GM18951 (cell line): ENCODE results near the gene PCDHA5.
"Not testable (repeated sequence)": the region's sequence is repeated elsewhere in the genome, so short reads cannot be mapped to it uniquely, and the experiment has no call there.

Experiments
- POLR2A ChIP-seq: IDR thresholded peaks from 4 replicates; pipeline ENCODE4 v1.6.1; 2011; ENCODE audit warnings: mild to moderate bottlenecking; ENCODE audit not compliant: insufficient read length, insufficient read depth; ENCODE audit errors: extremely low read depth
- in situ Hi-C: fragments of 300-500 bp; cut with MboI; formaldehyde crosslinking; loops from one replicate; pipeline ENCODE4 v1.12.0; 2022; ENCODE audit warnings: low sequenced_read_pairs, mixed read lengths, inconsistent platforms; ENCODE audit not compliant: unreplicated experiment

Gene PCDHA5

GRCh38 chr5:140802781-140803271 lies 18.6 kb upstream of the PCDHA5 start:
- in situ Hi-C loops: no loop called here
- TF ChIP-seq POLR2A: no peak

GRCh38 chr5:140806834-140807775 lies 14.3 kb upstream of the PCDHA5 start, which contains the start of gene PCDHA4:
TSS of gene PCDHA4 (plus strand) at chr5:140807068.
- TF ChIP-seq POLR2A: no peak
- in situ Hi-C loops: no loop called here

- in situ Hi-C loops: not testable (repeated sequence)
Measured at GRCh38 chr5:140808241-140808888, 13.0 kb upstream of the PCDHA5 start.

DNA sequence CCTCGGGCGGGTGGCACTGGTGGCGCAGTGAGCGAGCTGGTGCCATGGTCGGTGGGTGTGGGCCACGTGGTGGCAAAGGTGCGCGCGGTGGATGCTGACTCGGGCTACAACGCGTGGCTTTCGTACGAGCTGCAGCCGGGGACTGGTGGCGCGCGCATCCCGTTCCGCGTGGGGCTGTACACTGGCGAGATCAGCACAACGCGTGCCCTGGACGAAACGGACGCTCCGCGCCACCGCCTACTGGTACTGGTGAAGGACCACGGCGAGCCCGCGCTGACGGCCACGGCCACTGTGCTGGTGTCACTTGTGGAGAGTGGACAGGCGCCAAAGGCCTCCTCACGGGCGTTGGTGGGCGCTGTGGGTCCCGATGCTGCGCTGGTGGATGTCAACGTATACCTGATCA lies 12.5 kb upstream of the PCDHA5 start:
- no peak for TF ChIP-seq POLR2A
- in situ Hi-C loops: no loop called here

- no peak for TF ChIP-seq POLR2A
- in situ Hi-C loops: no loop called here
Measured at GRCh38 chr5:140822281-140822629, 842 bp downstream of the PCDHA5 start.

- in situ Hi-C loops: not testable (repeated sequence)
Measured at GRCh38 chr5:140822969-140823368, 1.6 kb downstream of the PCDHA5 start.

DNA sequence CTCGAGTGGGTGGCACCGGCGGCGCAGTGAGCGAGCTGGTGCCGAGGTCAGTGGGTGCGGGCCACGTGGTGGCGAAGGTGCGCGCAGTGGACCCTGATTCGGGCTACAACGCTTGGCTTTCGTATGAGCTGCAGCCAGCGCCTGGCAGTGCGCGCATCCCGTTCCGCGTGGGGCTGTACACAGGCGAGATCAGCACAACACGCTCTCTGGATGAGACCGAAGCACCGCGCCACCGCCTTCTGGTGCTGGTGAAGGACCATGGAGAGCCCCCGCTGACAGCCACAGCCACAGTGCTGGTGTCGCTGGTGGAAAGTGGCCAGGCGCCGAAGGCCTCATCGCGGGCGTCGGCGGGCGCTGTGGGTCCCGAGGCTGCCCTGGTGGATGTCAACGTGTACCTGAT lies 2.1 kb downstream of the PCDHA5 start:
- in situ Hi-C loops: no loop called here
- TF ChIP-seq POLR2A: no peak

DNA sequence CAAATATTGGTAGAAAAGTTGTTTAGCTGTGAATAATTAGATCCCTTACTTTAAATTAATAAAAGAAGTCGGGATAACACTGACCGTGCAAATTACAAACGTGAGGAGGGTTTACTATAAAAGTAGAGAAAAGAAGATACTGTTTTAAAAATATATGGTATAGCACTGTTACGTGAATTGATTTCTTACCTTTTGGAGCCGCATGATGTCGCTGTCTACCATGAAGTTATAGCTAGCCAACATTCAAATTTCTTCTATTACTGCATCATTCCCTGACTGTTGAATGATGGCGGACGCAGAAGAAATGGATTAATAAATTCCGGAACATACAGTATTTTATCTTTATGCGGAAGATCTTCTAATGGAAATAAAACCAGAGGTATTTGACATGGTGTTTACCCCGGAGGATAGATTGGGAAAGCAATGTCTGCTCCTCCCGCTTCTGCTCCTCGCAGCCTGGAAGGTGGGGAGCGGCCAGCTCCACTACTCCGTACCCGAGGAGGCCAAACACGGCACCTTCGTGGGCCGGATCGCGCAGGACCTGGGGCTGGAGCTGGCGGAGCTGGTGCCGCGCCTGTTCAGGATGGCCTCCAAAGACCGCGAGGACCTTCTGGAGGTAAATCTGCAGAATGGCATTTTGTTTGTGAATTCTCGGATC lies 6.4 kb downstream of the PCDHA5 start, which contains the start of gene PCDHA6:
Gene PCDHA6 (plus strand): TSS at position 257 of the 658 bp plus-strand sequence. CDS start 132 bp downstream, at position 389.
- in situ Hi-C loops: no loop called here

DNA sequence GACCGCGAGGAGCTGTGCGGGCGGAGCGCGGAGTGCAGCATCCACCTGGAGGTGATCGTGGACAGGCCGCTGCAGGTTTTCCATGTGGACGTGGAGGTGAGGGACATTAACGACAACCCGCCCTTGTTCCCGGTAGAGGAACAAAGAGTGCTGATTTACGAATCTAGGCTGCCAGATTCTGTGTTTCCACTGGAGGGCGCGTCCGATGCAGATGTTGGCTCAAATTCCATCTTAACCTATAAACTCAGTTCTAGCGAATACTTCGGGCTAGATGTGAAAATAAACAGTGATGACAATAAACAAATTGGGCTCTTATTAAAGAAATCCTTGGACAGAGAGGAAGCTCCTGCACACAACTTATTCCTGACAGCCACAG lies 6.9 kb downstream of the PCDHA5 start:
- in situ Hi-C loops: no loop called here
- no peak for TF ChIP-seq POLR2A

More for the DNA sequence above, 6.4 kb downstream of the PCDHA5 start, which contains the start of gene PCDHA6:
- TF ChIP-seq POLR2A: no peak

DNA sequence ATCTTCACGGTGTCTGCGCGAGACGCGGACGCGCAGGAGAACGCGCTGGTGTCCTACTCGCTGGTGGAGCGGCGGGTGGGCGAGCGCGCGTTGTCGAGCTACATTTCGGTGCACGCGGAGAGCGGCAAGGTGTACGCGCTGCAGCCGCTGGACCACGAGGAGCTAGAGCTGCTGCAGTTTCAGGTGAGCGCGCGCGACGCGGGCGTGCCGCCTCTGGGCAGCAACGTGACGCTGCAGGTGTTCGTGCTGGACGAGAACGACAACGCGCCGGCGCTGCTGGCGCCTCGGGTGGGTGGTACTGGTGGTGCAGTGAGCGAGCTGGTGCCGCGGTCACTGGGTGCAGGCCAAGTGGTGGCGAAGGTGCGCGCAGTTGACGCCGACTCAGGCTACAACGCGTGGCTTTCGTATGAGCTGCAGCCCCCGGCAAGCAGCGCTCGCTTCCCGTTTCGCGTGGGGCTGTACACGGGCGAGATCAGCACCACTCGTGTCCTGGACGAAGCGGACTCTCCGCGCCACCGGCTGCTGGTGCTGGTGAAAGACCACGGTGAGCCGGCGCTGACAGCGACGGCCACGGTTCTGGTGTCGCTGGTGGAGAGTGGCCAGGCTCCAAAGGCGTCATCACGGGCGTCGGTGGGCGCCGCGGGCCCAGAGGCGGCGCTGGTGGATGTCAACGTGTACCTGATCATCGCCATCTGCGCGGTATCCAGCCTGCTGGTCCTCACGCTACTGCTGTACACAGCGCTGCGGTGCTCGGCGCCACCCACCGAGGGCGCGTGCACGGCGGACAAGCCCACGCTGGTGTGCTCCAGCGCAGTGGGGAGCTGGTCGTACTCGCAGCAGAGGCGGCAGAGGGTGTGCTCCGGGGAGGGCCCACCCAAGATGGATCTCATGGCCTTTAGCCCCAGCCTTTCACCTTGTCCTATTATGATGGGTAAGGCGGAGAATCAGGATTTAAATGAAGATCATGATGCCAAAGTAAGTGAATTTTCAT lies 8.4 kb downstream of the PCDHA5 start:
- in situ Hi-C loops: not testable (repeated sequence)

DNA sequence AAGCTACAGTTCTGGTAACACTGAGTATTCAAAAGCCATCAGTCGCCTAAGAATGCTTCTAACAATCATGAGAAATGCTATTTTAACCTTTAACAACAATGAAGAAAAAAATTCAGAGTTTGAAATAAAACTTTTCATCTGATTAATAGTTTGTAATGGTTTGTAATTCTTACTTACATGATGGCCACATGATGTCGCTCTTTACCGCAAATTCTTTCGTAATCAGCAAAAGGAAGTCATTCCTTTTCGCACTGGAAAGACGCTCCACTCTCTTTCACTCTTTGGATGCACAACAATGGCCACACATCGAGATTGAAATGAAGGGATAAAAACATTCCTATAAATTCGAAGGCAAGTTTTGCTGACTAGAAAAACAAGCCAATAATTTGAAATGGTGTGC lies 12.6 kb downstream of the PCDHA5 start, which contains the start of gene PCDHA7:
Gene PCDHA7 (plus strand): TSS at position 277 of the 400 bp plus-strand sequence. CDS start 115 bp downstream, at position 392.
- TF ChIP-seq POLR2A: no peak
- in situ Hi-C loops: no loop called here

DNA sequence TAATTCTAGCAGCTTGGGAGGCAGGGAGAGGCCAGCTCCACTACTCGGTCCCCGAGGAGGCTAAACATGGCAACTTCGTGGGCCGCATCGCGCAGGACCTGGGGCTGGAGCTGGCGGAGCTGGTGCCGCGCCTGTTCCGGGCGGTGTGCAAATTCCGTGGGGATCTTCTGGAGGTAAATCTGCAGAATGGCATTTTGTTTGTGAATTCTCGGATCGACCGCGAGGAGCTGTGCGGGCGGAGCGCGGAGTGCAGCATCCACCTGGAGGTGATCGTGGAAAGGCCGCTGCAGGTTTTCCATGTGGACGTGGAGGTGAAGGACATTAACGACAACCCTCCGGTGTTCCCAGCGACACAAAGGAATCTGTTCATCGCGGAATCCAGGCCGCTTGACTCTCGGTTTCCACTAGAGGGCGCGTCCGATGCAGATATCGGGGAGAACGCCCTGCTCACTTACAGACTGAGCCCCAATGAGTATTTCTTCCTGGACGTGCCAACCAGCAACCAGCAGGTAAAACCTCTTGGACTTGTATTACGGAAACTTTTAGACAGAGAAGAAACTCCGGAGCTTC lies 13.1 kb downstream of the PCDHA5 start:
- in situ Hi-C loops: not testable (repeated sequence)
